Esophagus squamous epithelium (tissue), 5 donors: Measurements from ENCODE around the gene ZNF76. TPM values are rescaled to one million over a fixed set of nuclear protein-coding genes. Genes with fewer than 3 reads are reported as not detected.

Experiments
- DNase-seq: peaks from one replicate; lab custom pipeline; 2025; lab: John Stamatoyannopoulos, UW
- H3K27ac ChIP-seq, 4 donors: fragments of 200-600 bp; sonication (generic); one replicate each; pipeline ENCODE4 v1.5.1; 2016 to 2019; ENCODE audit warnings: mild to moderate bottlenecking in 1 of 4
- H3K27me3 ChIP-seq, 4 donors: fragments of 200-600 bp; sonication (generic); 1 replicate in 3 of 4; 2 replicates in 1 of 4; pipeline versions ENCODE4 v1.5.1 to v1.6.0; 2017 to 2021; ENCODE audit warnings: antibody characterized with exemption in 1 of 4
- H3K36me3 ChIP-seq, 3 donors: fragments of 200-600 bp; sonication (generic); one replicate each; pipeline ENCODE4 v1.5.1; 2016 to 2019
- H3K4me1 ChIP-seq, 3 donors: fragments of 200-600 bp; sonication (generic); one replicate each; pipeline ENCODE4 v1.5.1; 2017 to 2019
- H3K4me3 ChIP-seq, 4 donors: fragments of 200-600 bp; sonication (generic); 1 replicate in 3 of 4; 2 replicates in 1 of 4; pipeline ENCODE4 v1.5.1; 2016 to 2019; ENCODE audit warnings: mild to moderate bottlenecking in 2 of 4, moderate library complexity in 1 of 4
- H3K9me3 ChIP-seq, 3 donors: fragments of 200-600 bp; sonication (generic); one replicate each; pipeline ENCODE4 v1.5.1; 2016 to 2019
- CTCF ChIP-seq, 6 experiments: fragments of 450-650 bp in 4 of 6; fragments of 200-600 bp in 2 of 6; sonication (generic) in 2 of 6; IDR thresholded peaks; one replicate each; pipeline ENCODE4 v1.5.1; 2016 to 2019; ENCODE audit warnings: antibody characterized with exemption in 6 of 6, mild to moderate bottlenecking in 4 of 6, moderate library complexity in 4 of 6
- POLR2A ChIP-seq, 4 donors: fragments of 450-650 bp; IDR thresholded peaks; one replicate each; pipeline ENCODE4 v1.6.1; 2017; ENCODE audit warnings: antibody characterized with exemption in 4 of 4, mild to moderate bottlenecking in 4 of 4, moderate library complexity in 3 of 4
- WGBS, 2 donors: methylation state at CpG; one replicate each; pipeline ENCODE4 v1.1.5; 2018; 5-methylcytosine and 5-hydroxymethylcytosine counted together
- intact Hi-C: fragments of 100-400 bp; cut with DNase I; formaldehyde crosslinking; loops from one replicate; pipeline ENCODE4 v1.15.0; 2022
- total RNA-seq, 4 donors: library from RNA; depleted of rRNA; stranded (reverse); fragments of >200 nt; gene quantifications; one replicate each; pipeline ENCODE4 v1.1.0, GENCODE V29; 2016
- donor health status: DM: yes; HTN: yes; CAD: no.

ZNF76 gene
- total RNA-seq, 4 donors from 2014 or later = 10.1 to 25.0 (median 10.9) TPM

GRCh38 chr6:35247642-35248231 lies 11.8 kb upstream of the ZNF76 start:
- H3K27ac ChIP-seq = no peak overlapping the region
- H3K4me3 ChIP-seq = no peak overlapping the region
- intact Hi-C loops = no loop called here
- no peak for TF ChIP-seq CTCF (IDR thresholded peaks at IDR 0.05)
- TF ChIP-seq POLR2A (IDR thresholded peaks at IDR 0.05) = no peak
- 85 to 100% methylated on average over 2 of the region's 2 CpGs for WGBS, 2 donors
- H3K27me3 ChIP-seq = no peaks in the 10 kb centered on the region
- H3K9me3 ChIP-seq = no peaks in the 10 kb centered on the region
- DNase-seq = no peak
- peaks cover 0 to 4% (median 0%) of the 10 kb centered on the region in 3 donors for H3K4me1 ChIP-seq
- H3K36me3 ChIP-seq = peaks cover 0 to 13% (median 0%) of the 10 kb centered on the region in 3 donors

GRCh38 chr6:35248300-35248699 lies 11.2 kb upstream of the ZNF76 start:
- intact Hi-C loops = no loop called here
- TF ChIP-seq CTCF (IDR thresholded peaks at IDR 0.05) (no peak), POLR2A (IDR thresholded peaks at IDR 0.05) (no peak)
- no peak overlapping the region for H3K4me3 ChIP-seq
- H3K36me3 ChIP-seq = peaks cover 0 to 13% (median 0%) of the 10 kb centered on the region in 3 donors
- no peak for DNase-seq
- WGBS, 2 donors = 53 to 79% methylated on average over 3 of the region's 3 CpGs
- H3K4me1 ChIP-seq = peaks cover 0 to 4% (median 0%) of the 10 kb centered on the region in 3 donors
- no peak overlapping the region for H3K27ac ChIP-seq
- H3K9me3 ChIP-seq = no peaks in the 10 kb centered on the region
- H3K27me3 ChIP-seq = no peaks in the 10 kb centered on the region

DNA sequence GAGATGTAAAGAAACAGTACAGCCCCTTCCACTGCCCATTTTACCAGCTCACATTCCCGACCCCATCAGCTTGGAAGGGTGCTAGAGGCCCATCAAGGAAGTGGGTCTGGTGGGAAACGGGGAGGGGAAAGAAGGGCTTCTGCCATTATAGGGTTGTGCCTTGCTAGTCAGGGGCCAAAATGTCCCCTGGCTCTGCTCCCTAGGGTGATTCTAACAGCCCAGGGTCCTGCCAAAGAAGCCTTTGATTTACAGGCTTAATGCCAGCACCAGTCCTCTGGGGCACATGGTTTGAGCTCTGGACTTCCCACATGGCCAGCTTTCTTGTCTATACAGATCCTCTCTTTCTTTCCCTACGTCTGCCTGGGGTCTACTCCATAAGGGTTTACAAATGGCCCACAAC lies 10.6 kb upstream of the ZNF76 start:
- intact Hi-C loops = no loop called here

DNA sequence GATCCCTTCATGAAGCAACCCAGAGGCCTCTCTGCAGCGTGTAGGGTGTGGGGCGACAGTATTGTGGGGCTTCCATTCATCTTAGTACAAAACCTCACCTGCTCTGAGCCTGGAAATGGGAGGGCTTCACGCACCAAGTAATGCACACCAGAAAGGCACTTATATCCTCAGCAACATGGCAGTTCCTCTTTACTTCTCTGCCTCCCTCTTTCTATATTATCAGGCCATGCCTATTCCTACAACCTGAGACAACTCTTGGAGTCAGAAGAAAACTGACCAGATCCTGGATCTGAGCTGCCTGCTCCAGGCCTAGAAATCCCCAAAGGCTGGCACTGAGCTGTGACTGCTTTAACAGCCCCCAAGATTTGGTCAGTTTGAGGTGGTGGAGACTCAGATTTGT lies 7.6 kb upstream of the ZNF76 start:
- peaks cover 0 to 4% (median 0%) of the 10 kb centered on the region in 3 donors for H3K4me1 ChIP-seq
- no peak overlapping the region for H3K27ac ChIP-seq
- intact Hi-C loops = no loop called here
- 95 to 100% methylated on average over 3 of the region's 3 CpGs for WGBS, 2 donors
- H3K36me3 ChIP-seq = no peaks in the 10 kb centered on the region
- TF ChIP-seq POLR2A (IDR thresholded peaks at IDR 0.05) (no peak), CTCF (IDR thresholded peaks at IDR 0.05) (no peak)
- H3K4me3 ChIP-seq = no peak overlapping the region
- DNase-seq = no peak
- H3K27me3 ChIP-seq = no peaks in the 10 kb centered on the region
- no peaks in the 10 kb centered on the region for H3K9me3 ChIP-seq

More for the DNA sequence above, 10.6 kb upstream of the ZNF76 start:
- Histone ChIP-seq H3K4me3 (no peak overlapping the region), H3K9me3 (no peaks in the 10 kb centered on the region), H3K36me3 (peaks cover 0 to 13% (median 0%) of the 10 kb centered on the region in 3 donors), H3K27me3 (no peaks in the 10 kb centered on the region), H3K27ac (no peak overlapping the region), H3K4me1 (peaks cover 0 to 4% (median 0%) of the 10 kb centered on the region in 3 donors)
- TF ChIP-seq CTCF (IDR thresholded peaks at IDR 0.05) = no peak
- TF ChIP-seq POLR2A (IDR thresholded peaks at IDR 0.05) = no peak
- WGBS, 2 donors = 46 to 50% methylated on average over 2 to 3 of the region's 3 CpGs
- DNase-seq = no peak

GRCh38 chr6:35253249-35253648 lies 6.3 kb upstream of the ZNF76 start:
- H3K4me3 ChIP-seq = no peak overlapping the region
- H3K9me3 ChIP-seq = no peaks in the 10 kb centered on the region
- no peak for DNase-seq
- WGBS, 2 donors = 93 to 100% methylated on average over 1 of the region's 1 CpG
- H3K27ac ChIP-seq = no peak overlapping the region
- H3K4me1 ChIP-seq = peaks cover 0 to 10% (median 4%) of the 10 kb centered on the region in 3 donors
- H3K36me3 ChIP-seq = no peaks in the 10 kb centered on the region
- intact Hi-C loops = no loop called here
- TF ChIP-seq CTCF (IDR thresholded peaks at IDR 0.05) (no peak), POLR2A (IDR thresholded peaks at IDR 0.05) (no peak)
- no peaks in the 10 kb centered on the region for H3K27me3 ChIP-seq
